Mucosa of stomach (tissue), 1 donor: ENCODE data around the gene GAK.

Experiments
- H3K27me3 ChIP-seq: one replicate; pipeline ENCODE4 v1.7.0; 2013; ENCODE audit warnings: mild to moderate bottlenecking, low read length; ENCODE audit not compliant: control insufficient read depth, insufficient read depth
- H3K36me3 ChIP-seq: one replicate; pipeline ENCODE4 v1.7.0; 2013; ENCODE audit warnings: low read length; ENCODE audit not compliant: control insufficient read depth, insufficient read depth
- H3K4me1 ChIP-seq: one replicate; pipeline ENCODE4 v1.7.0; 2013; ENCODE audit warnings: mild to moderate bottlenecking, low read length; ENCODE audit not compliant: control insufficient read depth, insufficient read depth
- H3K4me3 ChIP-seq: one replicate; pipeline ENCODE4 v1.7.0; 2013; ENCODE audit warnings: low read length
- H3K9ac ChIP-seq: one replicate; pipeline ENCODE4 v1.7.0; 2013; ENCODE audit warnings: mild to moderate bottlenecking, low read length, moderate library complexity
- H3K9me3 ChIP-seq: one replicate; pipeline ENCODE4 v1.7.0; 2013; ENCODE audit warnings: mild to moderate bottlenecking, low read length, moderate library complexity; ENCODE audit not compliant: control insufficient read depth
- donor health status: Pancreatic carcinoma.

The GAK gene

GRCh38 chr4:848307-848691, 83.8 kb downstream of the GAK start:
- Histone ChIP-seq H3K27me3 (no peaks in the 10 kb centered on the region), H3K36me3 (peaks cover 6% of the 10 kb centered on the region)

GRCh38 chr4:845836-846251, 86.3 kb downstream of the GAK start:
- H3K27me3 ChIP-seq, result no peaks in the 10 kb centered on the region
- no peaks in the 10 kb centered on the region for H3K4me1 ChIP-seq
- no peak overlapping the region for H3K4me3 ChIP-seq
- no peaks in the 10 kb centered on the region for H3K9me3 ChIP-seq
- no peaks in the 10 kb centered on the region for H3K36me3 ChIP-seq
- H3K9ac ChIP-seq, result no peak overlapping the region

More at GRCh38 chr4:848307-848691, 83.8 kb downstream of the GAK start:
- Histone ChIP-seq H3K9me3 (no peaks in the 10 kb centered on the region), H3K4me3 (no peak overlapping the region), H3K4me1 (no peaks in the 10 kb centered on the region), H3K9ac (no peak overlapping the region)

GRCh38 chr4:845233-845835, 86.8 kb downstream of the GAK start:
- Histone ChIP-seq H3K36me3 (no peaks in the 10 kb centered on the region), H3K4me1 (no peaks in the 10 kb centered on the region), H3K27me3 (no peaks in the 10 kb centered on the region), H3K4me3 (no peak overlapping the region), H3K9ac (no peak overlapping the region), H3K9me3 (no peaks in the 10 kb centered on the region)

GRCh38 chr4:844752-845232, 87.3 kb downstream of the GAK start:
- H3K9me3 ChIP-seq, result no peaks in the 10 kb centered on the region
- no peaks in the 10 kb centered on the region for H3K27me3 ChIP-seq
- no peak overlapping the region for H3K4me3 ChIP-seq
- H3K36me3 ChIP-seq, result no peaks in the 10 kb centered on the region
- no peak overlapping the region for H3K9ac ChIP-seq
- H3K4me1 ChIP-seq, result no peaks in the 10 kb centered on the region

GRCh38 chr4:839675-840443, 92.3 kb downstream of the GAK start:
- Histone ChIP-seq H3K36me3 (no peaks in the 10 kb centered on the region), H3K4me3 (no peak overlapping the region), H3K9me3 (no peaks in the 10 kb centered on the region), H3K4me1 (peaks cover 6% of the 10 kb centered on the region), H3K27me3 (no peaks in the 10 kb centered on the region), H3K9ac (no peak overlapping the region)

- Histone ChIP-seq H3K36me3 (no peaks in the 10 kb centered on the region), H3K4me3 (no peak overlapping the region), H3K9ac (no peak overlapping the region), H3K9me3 (no peaks in the 10 kb centered on the region), H3K4me1 (peaks cover 6% of the 10 kb centered on the region), H3K27me3 (peaks cover 9% of the 10 kb centered on the region)
Observed at GRCh38 chr4:837772-838171, 94.3 kb downstream of the GAK start.

GRCh38 chr4:836750-837301, 95.3 kb downstream of the GAK start:
- peaks cover 6% of the 10 kb centered on the region for H3K4me1 ChIP-seq
- H3K27me3 ChIP-seq, result peaks cover 9% of the 10 kb centered on the region
- no peaks in the 10 kb centered on the region for H3K36me3 ChIP-seq
- no peak overlapping the region for H3K4me3 ChIP-seq
- H3K9me3 ChIP-seq, result no peaks in the 10 kb centered on the region
- H3K9ac ChIP-seq, result no peak overlapping the region

GRCh38 chr4:836003-836511, 96.1 kb downstream of the GAK start:
- Histone ChIP-seq H3K4me1 (peaks cover 6% of the 10 kb centered on the region), H3K27me3 (peaks cover 15% of the 10 kb centered on the region), H3K4me3 (no peak overlapping the region), H3K36me3 (no peaks in the 10 kb centered on the region), H3K9ac (no peak overlapping the region), H3K9me3 (no peaks in the 10 kb centered on the region)

GRCh38 chr4:835148-836002, 96.7 kb downstream of the GAK start:
- Histone ChIP-seq H3K4me1 (peaks cover 6% of the 10 kb centered on the region), H3K4me3 (no peak overlapping the region), H3K36me3 (no peaks in the 10 kb centered on the region), H3K9ac (no peak overlapping the region), H3K9me3 (no peaks in the 10 kb centered on the region), H3K27me3 (peaks cover 19% of the 10 kb centered on the region)

- no peak overlapping the region for H3K9ac ChIP-seq
- H3K4me1 ChIP-seq, result peaks cover 6% of the 10 kb centered on the region
- peaks cover 22% of the 10 kb centered on the region for H3K27me3 ChIP-seq
- no peaks in the 10 kb centered on the region for H3K9me3 ChIP-seq
- H3K4me3 ChIP-seq, result no peak overlapping the region
- H3K36me3 ChIP-seq, result no peaks in the 10 kb centered on the region
Observed at GRCh38 chr4:834368-835147, 97.6 kb downstream of the GAK start.

GRCh38 chr4:833731-834367, 98.3 kb downstream of the GAK start:
- Histone ChIP-seq H3K36me3 (no peaks in the 10 kb centered on the region), H3K4me3 (no peak overlapping the region), H3K27me3 (peaks cover 29% of the 10 kb centered on the region), H3K9ac (no peak overlapping the region), H3K4me1 (peaks cover 6% of the 10 kb centered on the region), H3K9me3 (no peaks in the 10 kb centered on the region)
